Right forelimb (tissue), 1 donor: ENCODE results near the gene NDUFAF2.

Source experiments
- DNase-seq: peaks from one replicate; pipeline ENCODE4 v3.0.0-alpha.2; 2018

NDUFAF2 gene

GRCh38 chr5:61137835-61138234, 192.8 kb downstream of the NDUFAF2 start:
- no peak for DNase-seq

GRCh38 chr5:61139094-61139873, 194.3 kb downstream of the NDUFAF2 start:
- DNase-seq: no peak

- DNase-seq: no peak
Measured at GRCh38 chr5:61139931-61140330, 194.9 kb downstream of the NDUFAF2 start.

- no peak for DNase-seq
Measured at GRCh38 chr5:61141801-61142200, 196.8 kb downstream of the NDUFAF2 start.

GRCh38 chr5:61142391-61142790, 197.4 kb downstream of the NDUFAF2 start:
- no peak for DNase-seq

- no peak for DNase-seq
Measured at GRCh38 chr5:61142811-61143210, 197.8 kb downstream of the NDUFAF2 start.

- DNase-seq: no peak
Measured at GRCh38 chr5:61148515-61148914, 203.5 kb downstream of the NDUFAF2 start.

- DNase-seq: no peak
Measured at GRCh38 chr5:61151893-61152292, 206.9 kb downstream of the NDUFAF2 start.

- DNase-seq: no peak
Measured at GRCh38 chr5:61159070-61159469, 214.1 kb downstream of the NDUFAF2 start.

- no peak for DNase-seq
Measured at GRCh38 chr5:61159836-61160235, 214.8 kb downstream of the NDUFAF2 start.

- DNase-seq: no peak
Measured at GRCh38 chr5:61160497-61160896, 215.5 kb downstream of the NDUFAF2 start.

- peak; percentile 93 for DNase-seq
Measured at GRCh38 chr5:61162010-61162831, 217.2 kb downstream of the NDUFAF2 start, which contains the start of gene SMIM15. TSS of gene SMIM15 (minus strand) at chr5:61162468. CDS start at chr5:61160171, 2,297 bp downstream.

- no peak for DNase-seq
Measured at GRCh38 chr5:61162832-61163567, 218.0 kb downstream of the NDUFAF2 start.

GRCh38 chr5:61163905-61164304, 218.9 kb downstream of the NDUFAF2 start:
- DNase-seq: no peak

- no peak for DNase-seq
Measured at GRCh38 chr5:61167382-61167781, 222.4 kb downstream of the NDUFAF2 start.

- no peak for DNase-seq
Measured at GRCh38 chr5:61168951-61169350, 223.9 kb downstream of the NDUFAF2 start.

- DNase-seq: no peak
Measured at GRCh38 chr5:61171479-61171878, 226.5 kb downstream of the NDUFAF2 start.

- DNase-seq: no peak
Measured at GRCh38 chr5:61176631-61177030, 231.6 kb downstream of the NDUFAF2 start.

- no peak for DNase-seq
Measured at GRCh38 chr5:61177070-61177469, 232.1 kb downstream of the NDUFAF2 start.

- DNase-seq: no peak
Measured at GRCh38 chr5:61177716-61178115, 232.7 kb downstream of the NDUFAF2 start.

GRCh38 chr5:61178702-61179101, 233.7 kb downstream of the NDUFAF2 start:
- no peak for DNase-seq

GRCh38 chr5:61180886-61181285, 235.9 kb downstream of the NDUFAF2 start:
- DNase-seq: no peak

GRCh38 chr5:61182449-61182848, 237.4 kb downstream of the NDUFAF2 start:
- DNase-seq: no peak
